IgD-negative memory B cell (primary cell): ENCODE results near the gene CUL9. TPM values are rescaled to one million over a fixed set of nuclear protein-coding genes. Genes with fewer than 3 reads are reported as not detected.

ENCODE experiments used
- H3K27ac Mint-ChIP-seq, 3 donors: one replicate each; pipeline ENCODE4 v1.8.0; 2020 to 2022; ENCODE audit warnings: mild to moderate bottlenecking in 3 of 3, mixed read lengths in 3 of 3, moderate library complexity in 1 of 3
- H3K27me3 Mint-ChIP-seq: one replicate; pipeline ENCODE4 v1.8.0; 2021; ENCODE audit warnings: mixed read lengths
- H3K36me3 Mint-ChIP-seq: one replicate; pipeline ENCODE4 v1.8.0; 2020; ENCODE audit warnings: mild to moderate bottlenecking, mixed read lengths
- H3K4me1 Mint-ChIP-seq, 3 donors: one replicate each; pipeline ENCODE4 v1.8.0; 2020 to 2022; ENCODE audit warnings: mixed read lengths in 3 of 3, mild to moderate bottlenecking in 1 of 3
- H3K4me3 Mint-ChIP-seq, 4 donors: one replicate each; pipeline ENCODE4 v1.8.0; 2020 to 2022; ENCODE audit warnings: mild to moderate bottlenecking in 4 of 4, mixed read lengths in 4 of 4, moderate library complexity in 3 of 4
- H3K9me3 Mint-ChIP-seq, 3 donors: one replicate each; pipeline ENCODE4 v1.8.0; 2020 to 2021; ENCODE audit warnings: mixed read lengths in 3 of 3, mild to moderate bottlenecking in 1 of 3
- polyA plus RNA-seq: library from polyadenylated mRNA; unstranded; fragments of 300-500 nt; fragmentation: Illumina TruSeq; gene quantifications from one replicate; pipeline ENCODE4 v1.2.3, GENCODE V29; 2021

The CUL9 gene
- polyA plus RNA-seq, 1 donor from 2014 or later = 13.1 TPM

- Mint-ChIP-seq H3K9me3 (no peaks in the 10 kb centered on the region), H3K4me1 (peaks cover 0 to 3% (median 0%) of the 10 kb centered on the region in 3 donors), H3K4me3 (no peak overlapping the region), H3K27ac (peak overlapping the region in 1 of 3 donors; percentile 43), H3K36me3 (peaks cover 4% of the 10 kb centered on the region), H3K27me3 (peaks cover 12% of the 10 kb centered on the region)
These were observed 75.6 kb downstream of the CUL9 start for GRCh38 chr6:43257367-43258145.

DNA sequence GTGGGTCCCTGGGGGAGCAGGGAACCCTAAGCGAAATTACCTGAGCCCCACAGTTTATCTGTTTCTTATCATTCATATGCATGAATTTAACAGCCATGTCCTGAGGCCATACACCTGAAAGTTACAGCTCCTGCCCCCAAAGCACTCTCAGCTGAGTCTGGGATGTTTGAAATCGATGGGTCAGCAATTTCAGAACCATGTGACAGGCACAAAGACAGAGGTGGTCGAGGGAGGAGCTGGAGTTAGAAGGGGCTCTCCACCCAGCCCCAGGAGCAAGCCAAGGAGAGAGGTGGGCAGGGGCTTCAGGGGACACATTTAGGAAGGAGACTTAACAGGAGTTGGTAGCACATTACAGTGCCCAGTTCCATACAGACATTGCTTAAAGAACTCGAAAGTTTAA lies 76.2 kb downstream of the CUL9 start:
- Mint-ChIP-seq H3K4me1 (peaks cover 0 to 3% (median 0%) of the 10 kb centered on the region in 3 donors), H3K36me3 (peaks cover 2% of the 10 kb centered on the region), H3K9me3 (no peaks in the 10 kb centered on the region), H3K4me3 (no peak overlapping the region), H3K27me3 (peaks cover 12% of the 10 kb centered on the region), H3K27ac (no peak overlapping the region)

DNA sequence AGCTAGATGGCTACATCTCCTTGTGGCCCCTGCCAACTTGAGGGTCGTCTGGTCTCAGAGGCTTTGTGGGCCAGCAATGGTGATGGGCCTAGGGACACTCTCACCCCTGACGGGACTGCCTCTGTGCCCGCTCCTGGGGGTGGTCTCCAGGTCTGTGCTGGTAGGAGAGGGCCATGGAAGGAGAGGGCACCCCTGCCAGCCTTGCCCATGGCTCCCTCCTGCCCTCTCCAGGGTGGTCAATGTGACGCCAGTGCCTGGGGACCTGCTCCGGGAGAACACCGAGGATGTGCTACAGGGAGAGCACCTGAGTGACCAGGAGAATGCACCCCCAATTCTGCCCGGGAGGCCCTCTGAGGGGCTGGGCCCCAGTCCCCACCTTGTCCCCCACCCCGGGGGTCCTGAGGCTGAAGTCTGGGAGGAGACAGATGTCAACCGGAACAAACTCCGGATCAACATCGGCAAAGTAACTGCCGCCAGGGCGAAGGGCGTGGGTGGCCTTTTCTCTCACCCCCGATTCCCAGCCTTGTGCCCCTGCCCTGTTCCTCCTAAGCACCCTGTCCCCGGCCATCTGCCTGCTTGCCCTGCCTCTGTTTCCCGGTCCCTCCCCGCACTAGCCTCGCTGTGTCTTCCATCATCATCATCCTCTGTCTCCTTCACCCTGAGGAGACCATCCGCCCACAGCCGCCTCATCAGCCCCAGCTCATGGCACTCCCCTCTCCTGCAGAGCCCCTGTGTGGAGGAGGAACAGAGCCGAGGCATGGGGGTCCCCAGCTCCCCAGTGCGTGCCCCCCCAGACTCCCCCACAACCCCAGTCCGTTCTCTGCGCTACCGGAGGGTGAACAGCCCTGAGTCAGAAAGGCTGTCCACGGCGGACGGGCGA lies 77.1 kb downstream of the CUL9 start:
- no peaks in the 10 kb centered on the region for H3K9me3 Mint-ChIP-seq
- H3K4me1 Mint-ChIP-seq = peaks cover 0 to 5% (median 1%) of the 10 kb centered on the region in 3 donors
- peaks cover 13% of the 10 kb centered on the region for H3K27me3 Mint-ChIP-seq
- peaks cover 2% of the 10 kb centered on the region for H3K36me3 Mint-ChIP-seq
- no peak overlapping the region for H3K4me3 Mint-ChIP-seq
- no peak overlapping the region for H3K27ac Mint-ChIP-seq

GRCh38 chr6:43260791-43261190 lies 78.8 kb downstream of the CUL9 start:
- Mint-ChIP-seq H3K4me3 (peak overlapping the region in 1 of 4 donors; percentile 14), H3K36me3 (peaks cover under 1% of the 10 kb centered on the region), H3K4me1 (peaks cover 0 to 5% (median 1%) of the 10 kb centered on the region in 3 donors), H3K27me3 (peaks cover 12% of the 10 kb centered on the region), H3K27ac (no peak overlapping the region), H3K9me3 (no peaks in the 10 kb centered on the region)

DNA sequence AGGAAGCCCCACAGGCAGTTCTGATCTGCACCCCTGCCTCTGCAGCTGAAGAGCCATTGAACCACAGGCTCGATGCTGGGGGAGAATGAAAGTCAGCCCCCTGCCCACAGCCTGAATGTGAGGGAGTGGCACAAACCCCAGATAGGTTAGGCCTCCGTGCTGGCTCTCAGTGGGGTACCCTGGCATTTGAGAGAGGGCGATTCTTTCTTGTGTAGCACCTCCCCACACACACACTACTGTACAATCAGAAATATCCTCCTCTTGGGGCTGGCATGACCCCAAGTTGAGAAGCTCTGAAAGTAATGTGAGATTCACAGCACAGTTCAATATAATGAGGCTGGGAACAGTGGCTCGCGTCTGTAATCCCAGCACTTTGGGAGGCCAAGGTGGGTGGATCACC lies 79.2 kb downstream of the CUL9 start:
- Mint-ChIP-seq H3K27ac (no peak overlapping the region), H3K36me3 (no peaks in the 10 kb centered on the region), H3K4me1 (peaks cover 0 to 6% (median 1%) of the 10 kb centered on the region in 3 donors), H3K9me3 (no peaks in the 10 kb centered on the region), H3K27me3 (peaks cover 11% of the 10 kb centered on the region), H3K4me3 (no peak overlapping the region)

DNA sequence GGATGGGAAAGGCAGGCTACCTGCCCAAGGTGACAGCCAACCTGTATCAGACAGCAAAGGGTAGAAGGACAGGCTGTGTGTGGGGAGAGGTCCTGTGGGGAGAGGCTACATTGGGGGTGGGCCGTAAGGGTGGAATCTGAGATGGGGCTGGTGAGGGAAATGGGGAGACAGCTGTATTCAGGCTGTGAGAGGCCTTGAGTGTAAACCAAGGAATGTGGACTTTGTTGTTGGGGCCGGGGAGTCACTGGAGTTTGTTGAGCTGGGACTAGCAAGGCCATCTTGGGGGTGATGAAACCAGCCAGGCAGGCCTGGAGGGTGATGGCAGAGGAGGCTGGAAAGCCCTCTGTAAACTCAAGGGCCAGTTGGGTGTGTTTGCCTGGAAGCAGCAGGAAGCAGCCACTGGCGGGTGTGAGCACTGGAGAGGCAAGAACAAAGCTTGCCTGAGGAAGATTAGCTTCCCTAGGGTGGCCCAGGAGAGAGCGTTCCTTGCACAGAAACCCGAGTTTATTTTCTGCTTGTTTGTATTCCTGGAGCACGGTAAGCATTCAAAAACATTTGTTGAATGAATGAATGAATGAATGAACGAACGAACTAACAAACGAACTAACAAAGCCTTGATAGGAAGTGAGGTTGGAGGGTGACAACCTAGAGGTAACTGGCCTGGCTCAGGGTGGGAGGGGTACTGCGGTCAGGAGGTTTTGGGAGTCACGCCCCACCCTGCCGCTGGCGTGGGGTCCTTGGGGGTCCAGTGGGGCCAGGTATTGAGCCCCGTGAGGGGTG lies 80.2 kb downstream of the CUL9 start:
- no peaks in the 10 kb centered on the region for H3K9me3 Mint-ChIP-seq
- H3K4me1 Mint-ChIP-seq = peaks cover 0 to 6% (median 1%) of the 10 kb centered on the region in 3 donors
- H3K36me3 Mint-ChIP-seq = no peaks in the 10 kb centered on the region
- H3K27ac Mint-ChIP-seq = peak overlapping the region in 1 of 3 donors; percentile 27
- H3K27me3 Mint-ChIP-seq = peaks cover 9% of the 10 kb centered on the region
- peak overlapping the region in 2 of 4 donors; percentile 43 to 75 for H3K4me3 Mint-ChIP-seq

- H3K4me1 Mint-ChIP-seq = peaks cover 0 to 6% (median 1%) of the 10 kb centered on the region in 3 donors
- no peak overlapping the region for H3K4me3 Mint-ChIP-seq
- no peaks in the 10 kb centered on the region for H3K9me3 Mint-ChIP-seq
- H3K27ac Mint-ChIP-seq = peak overlapping the region in 1 of 3 donors; percentile 27
- no peaks in the 10 kb centered on the region for H3K36me3 Mint-ChIP-seq
- peaks cover 6% of the 10 kb centered on the region for H3K27me3 Mint-ChIP-seq
These were observed 80.9 kb downstream of the CUL9 start for GRCh38 chr6:43262780-43263313.

DNA sequence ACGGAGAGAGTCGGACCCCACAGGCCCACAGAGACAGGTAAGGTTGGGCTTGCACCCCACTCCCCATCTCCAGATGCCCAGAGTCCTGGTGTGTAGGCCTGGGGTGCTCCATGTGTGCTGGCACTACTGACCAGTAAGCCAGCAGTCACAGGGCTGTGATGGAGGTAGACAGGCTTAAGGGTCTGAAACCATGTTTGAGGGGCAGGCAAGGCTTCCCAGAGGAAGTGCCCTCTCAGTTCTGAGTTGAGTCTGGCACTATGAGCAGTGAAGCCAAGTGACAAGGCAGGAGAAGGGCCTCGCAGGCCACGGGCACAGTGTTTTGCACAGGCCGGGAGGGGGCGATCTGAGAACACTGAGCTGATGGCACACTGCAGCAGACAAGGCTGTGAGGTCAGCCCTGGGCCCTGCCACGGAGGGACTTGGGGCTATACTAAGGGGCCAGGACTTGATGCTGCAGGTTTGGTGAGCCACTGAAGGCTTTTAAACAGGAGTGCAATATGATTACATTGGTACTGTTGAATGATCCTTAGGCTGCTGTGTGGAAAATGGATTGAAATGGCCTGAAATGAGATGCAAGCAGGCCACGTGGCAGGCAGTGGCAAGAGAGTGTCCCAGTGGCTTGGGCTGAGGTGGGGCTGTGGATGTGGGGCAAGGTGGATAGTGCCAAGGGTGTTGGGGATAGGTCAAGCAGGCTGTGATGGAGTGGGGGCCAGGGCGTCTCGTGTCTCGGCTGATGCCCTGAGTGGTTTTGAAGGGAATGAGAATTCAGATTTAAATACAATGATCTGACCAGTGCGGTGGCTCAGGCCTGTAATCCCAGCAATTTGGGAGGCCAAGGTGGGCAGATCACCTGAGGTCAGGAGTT lies 81.5 kb downstream of the CUL9 start:
- peaks cover 0 to 6% (median 1%) of the 10 kb centered on the region in 3 donors for H3K4me1 Mint-ChIP-seq
- H3K4me3 Mint-ChIP-seq = peak overlapping the region in 1 of 4 donors; percentile 72
- no peaks in the 10 kb centered on the region for H3K9me3 Mint-ChIP-seq
- no peaks in the 10 kb centered on the region for H3K36me3 Mint-ChIP-seq
- peaks cover 7% of the 10 kb centered on the region for H3K27me3 Mint-ChIP-seq
- no peak overlapping the region for H3K27ac Mint-ChIP-seq

- no peak overlapping the region for H3K27ac Mint-ChIP-seq
- peaks cover 0 to 10% (median 5%) of the 10 kb centered on the region in 3 donors for H3K4me1 Mint-ChIP-seq
- no peak overlapping the region for H3K4me3 Mint-ChIP-seq
- H3K36me3 Mint-ChIP-seq = no peaks in the 10 kb centered on the region
- no peaks in the 10 kb centered on the region for H3K9me3 Mint-ChIP-seq
- peaks cover 10% of the 10 kb centered on the region for H3K27me3 Mint-ChIP-seq
These were observed 82.7 kb downstream of the CUL9 start for GRCh38 chr6:43264599-43265145.

DNA sequence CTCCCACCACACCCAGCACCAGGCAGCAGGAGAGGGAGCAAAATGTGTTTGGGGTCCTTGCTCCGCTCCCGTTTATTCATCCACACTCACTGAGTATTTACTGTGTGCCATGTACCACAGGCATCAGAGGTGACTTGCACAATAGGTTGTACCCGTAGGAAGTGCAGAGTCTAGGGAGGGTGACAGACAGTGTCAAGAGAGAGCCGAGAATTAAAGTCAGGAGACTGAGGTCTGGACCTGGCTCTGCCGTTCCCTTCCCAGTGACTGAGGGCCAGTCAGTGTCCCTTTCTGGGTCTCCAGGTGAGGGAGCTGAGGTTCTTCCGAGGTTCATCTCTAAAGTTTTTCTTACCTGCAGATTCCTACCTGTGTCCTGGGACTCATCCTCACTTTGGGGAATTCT lies 83.6 kb downstream of the CUL9 start:
- Mint-ChIP-seq H3K9me3 (no peaks in the 10 kb centered on the region), H3K36me3 (no peaks in the 10 kb centered on the region), H3K4me3 (no peak overlapping the region), H3K27me3 (peaks cover 15% of the 10 kb centered on the region), H3K4me1 (peaks cover 0 to 18% (median 12%) of the 10 kb centered on the region in 3 donors), H3K27ac (no peak overlapping the region)

DNA sequence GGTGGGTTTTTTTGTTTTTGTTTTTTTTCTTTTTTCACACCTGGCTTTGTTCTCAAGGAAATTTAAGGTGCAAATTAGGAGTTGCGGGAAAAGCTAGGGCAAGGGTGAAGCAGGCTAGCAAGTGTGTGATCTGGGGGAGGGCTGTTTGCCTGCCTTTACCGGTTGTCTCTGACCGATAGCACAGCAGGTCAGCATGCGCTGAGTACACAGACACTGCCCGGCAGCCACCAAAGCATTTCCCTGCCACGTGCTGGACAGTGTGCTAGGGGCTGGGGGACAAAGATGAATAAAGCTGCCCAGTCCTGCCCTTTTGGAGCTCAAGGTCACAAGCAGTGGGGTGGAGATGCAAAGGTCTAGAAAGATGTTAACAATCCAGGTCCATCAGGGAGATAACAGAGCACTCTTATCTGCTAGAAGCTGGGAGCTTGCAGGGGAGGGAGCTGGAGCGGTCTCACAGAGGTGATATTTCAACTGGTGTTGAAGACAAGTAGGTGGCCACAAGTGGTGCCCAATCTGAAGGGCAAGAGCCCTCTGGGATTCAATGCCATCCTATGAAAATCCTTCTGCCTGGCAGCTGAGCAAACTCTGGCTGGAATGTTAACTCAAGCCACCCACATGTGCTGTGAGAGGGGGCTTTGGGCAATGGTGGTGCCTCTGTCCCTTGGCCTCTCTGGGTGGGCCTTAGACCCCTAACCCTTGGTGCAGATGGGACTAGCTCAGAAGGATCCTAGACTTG lies 85.8 kb downstream of the CUL9 start:
- no peaks in the 10 kb centered on the region for H3K9me3 Mint-ChIP-seq
- H3K36me3 Mint-ChIP-seq = no peaks in the 10 kb centered on the region
- H3K4me3 Mint-ChIP-seq = peak overlapping the region in 1 of 4 donors; percentile 8
- peak overlapping the region in 1 of 3 donors; percentile 54 for H3K27ac Mint-ChIP-seq
- peaks cover 0 to 30% (median 24%) of the 10 kb centered on the region in 3 donors for H3K4me1 Mint-ChIP-seq
- peaks cover 23% of the 10 kb centered on the region for H3K27me3 Mint-ChIP-seq

DNA sequence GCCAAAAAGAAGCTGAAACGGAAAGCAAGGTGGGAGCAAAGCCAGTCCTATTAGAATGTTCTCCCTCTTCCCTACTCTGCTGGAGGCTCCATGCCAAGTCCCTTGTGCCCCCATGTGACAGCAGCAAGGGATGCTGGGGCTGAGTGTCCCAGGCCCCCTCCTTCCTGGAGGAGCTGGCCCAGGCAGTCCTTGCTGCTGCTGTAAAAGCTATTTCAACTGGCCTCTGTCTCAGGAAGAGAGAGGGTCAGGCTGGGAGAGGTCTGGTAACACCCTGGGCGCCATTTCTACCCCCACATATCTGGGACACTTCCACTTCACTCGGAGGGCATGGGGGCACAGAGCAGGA lies 86.3 kb downstream of the CUL9 start:
- Mint-ChIP-seq H3K4me3 (no peak overlapping the region), H3K27me3 (peaks cover 23% of the 10 kb centered on the region), H3K36me3 (no peaks in the 10 kb centered on the region)

DNA sequence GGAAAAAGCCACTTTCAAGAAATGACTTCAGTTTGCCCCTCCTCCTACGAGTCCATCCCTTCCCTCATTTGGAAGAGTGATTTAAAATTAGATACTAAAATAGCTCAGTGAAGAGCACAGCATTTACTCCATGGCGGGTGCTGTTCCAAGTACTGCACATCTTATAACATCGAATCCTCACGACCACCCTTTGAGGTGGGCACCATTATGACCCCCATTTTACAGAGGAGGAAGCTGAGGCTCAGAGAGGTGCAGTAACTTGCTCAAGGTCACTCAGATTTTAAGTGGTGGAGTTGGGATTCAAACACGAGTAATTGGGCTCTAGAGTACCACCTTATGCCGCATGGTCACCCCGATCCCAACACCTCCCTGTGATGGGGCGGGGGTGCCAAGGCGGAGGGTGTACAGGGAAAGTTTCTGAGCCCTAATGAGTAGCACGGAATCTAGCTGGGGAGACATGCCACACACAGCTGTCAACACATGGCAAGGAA lies 86.8 kb downstream of the CUL9 start:
- H3K9me3 Mint-ChIP-seq = no peaks in the 10 kb centered on the region
- H3K36me3 Mint-ChIP-seq = no peaks in the 10 kb centered on the region
- H3K4me3 Mint-ChIP-seq = peak overlapping the region in 3 of 4 donors; percentile 67 to 91 (median 84)
- H3K4me1 Mint-ChIP-seq = peaks cover 0 to 27% (median 23%) of the 10 kb centered on the region in 3 donors
- peaks cover 23% of the 10 kb centered on the region for H3K27me3 Mint-ChIP-seq
- peak overlapping the region in 1 of 3 donors; percentile 23 for H3K27ac Mint-ChIP-seq

More for the DNA sequence above, 86.3 kb downstream of the CUL9 start:
- H3K27ac Mint-ChIP-seq = no peak overlapping the region
- no peaks in the 10 kb centered on the region for H3K9me3 Mint-ChIP-seq
- H3K4me1 Mint-ChIP-seq = peaks cover 0 to 30% (median 24%) of the 10 kb centered on the region in 3 donors
